ENCODE results near the gene RFTN1. TPM values are rescaled to one million over a fixed set of nuclear protein-coding genes. Genes with fewer than 3 reads are reported as not detected.

The RFTN1 gene
- polyA plus RNA-seq, 2 donors: 2.1 to 3.7 TPM

DNA sequence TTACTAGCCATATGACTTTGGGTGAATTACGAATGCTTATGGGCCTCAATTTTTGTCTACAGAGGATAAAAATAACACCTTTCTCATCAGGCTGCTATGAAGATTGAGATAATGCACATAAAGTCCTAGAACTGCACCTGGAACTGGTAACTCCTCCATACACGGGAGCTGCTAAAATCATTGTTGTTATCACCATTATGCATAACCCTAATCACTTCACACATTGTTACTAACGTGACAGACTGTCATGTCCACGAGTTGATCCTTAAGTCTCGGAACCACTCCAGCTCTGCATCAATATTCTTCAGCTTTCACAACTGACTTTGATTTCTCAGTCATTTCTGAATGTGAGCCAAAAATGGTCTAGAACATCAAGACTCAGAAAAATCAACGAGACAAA, 64.1 kb downstream of the RFTN1 start:
- Histone ChIP-seq H3K36me3 (ENCODE audit: control insufficient read depth in 2 of 2, insufficient read depth in 2 of 2, low read length in 1 of 2) (no peaks in the 10 kb centered on the region), H3K27ac (ENCODE audit: low read depth in 2 of 2, low read length in 1 of 2) (no peak overlapping the region), H3K4me1 (ENCODE audit: control insufficient read depth in 2 of 2, insufficient read depth in 2 of 2, low read length in 1 of 2) (peaks cover 0 to 3% of the 10 kb centered on the region in 2 donors), H3K27me3 (ENCODE audit: control insufficient read depth in 1 of 2, insufficient read depth in 2 of 2, low read length in 2 of 2) (no peaks in the 10 kb centered on the region), H3K4me3 (ENCODE audit: low read depth in 1 of 2, low read length in 2 of 2) (no peak overlapping the region), H3K9me3 (ENCODE audit: control insufficient read depth in 2 of 2, insufficient read depth in 1 of 2, low read depth in 1 of 2, low read length in 1 of 2) (no peaks in the 10 kb centered on the region)
- WGBS, 2 donors: 77 to 82% methylated on average over 6 of the region's 6 CpGs

DNA sequence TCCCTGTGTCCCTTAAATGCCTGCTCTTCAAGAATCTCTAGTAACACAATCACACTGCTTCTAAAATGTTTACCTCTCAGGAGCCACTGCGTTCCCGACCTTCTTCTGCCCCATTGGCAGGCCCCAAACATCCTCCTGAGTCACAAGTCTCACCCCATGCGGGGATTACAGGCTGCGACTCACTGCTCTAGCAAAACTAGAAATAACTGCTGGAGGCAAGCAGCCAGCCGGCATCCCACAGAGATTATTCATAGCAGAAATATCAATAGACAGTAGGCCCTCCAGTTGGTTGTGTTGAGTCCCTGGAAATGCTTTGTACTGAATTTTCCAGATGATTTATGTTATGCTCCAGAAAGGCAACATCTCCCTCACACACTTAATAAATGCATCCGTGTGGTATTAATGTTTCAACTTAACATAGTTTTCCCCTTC, 64.8 kb downstream of the RFTN1 start:
- 16 to 39% methylated on average over 6 of the region's 6 CpGs for WGBS, 2 donors
- no peaks in the 10 kb centered on the region for H3K9me3 ChIP-seq (ENCODE audit: control insufficient read depth in 2 of 2, insufficient read depth in 1 of 2, low read depth in 1 of 2, low read length in 1 of 2)
- H3K27ac ChIP-seq (ENCODE audit: low read depth in 2 of 2, low read length in 1 of 2): peak overlapping the region in 1 of 2 donors; percentile 6
- peaks cover 0 to 3% of the 10 kb centered on the region in 2 donors for H3K4me1 ChIP-seq (ENCODE audit: control insufficient read depth in 2 of 2, insufficient read depth in 2 of 2, low read length in 1 of 2)
- no peaks in the 10 kb centered on the region for H3K36me3 ChIP-seq (ENCODE audit: control insufficient read depth in 2 of 2, insufficient read depth in 2 of 2, low read length in 1 of 2)
- H3K4me3 ChIP-seq (ENCODE audit: low read depth in 1 of 2, low read length in 2 of 2): no peak overlapping the region
- no peaks in the 10 kb centered on the region for H3K27me3 ChIP-seq (ENCODE audit: control insufficient read depth in 1 of 2, insufficient read depth in 2 of 2, low read length in 2 of 2)

DNA sequence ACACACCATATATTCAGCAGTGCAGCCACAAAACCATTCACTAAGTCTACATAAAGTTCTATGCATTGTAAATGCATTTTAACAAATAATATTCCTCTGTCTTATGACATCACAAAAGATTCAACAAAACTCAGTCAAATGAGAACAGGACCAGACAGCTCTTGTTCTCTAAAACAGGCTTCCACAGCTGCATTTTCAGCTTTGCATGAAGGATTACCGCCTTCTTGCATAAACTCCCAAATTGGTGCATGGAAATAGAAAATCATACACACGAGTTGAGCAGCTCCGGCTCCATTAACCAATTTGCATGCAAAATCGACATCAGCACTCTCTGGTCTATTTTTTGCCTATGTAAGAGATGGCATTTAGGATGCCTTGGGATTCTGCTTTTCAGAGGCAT, 66.4 kb downstream of the RFTN1 start:
- Histone ChIP-seq H3K4me1 (ENCODE audit: control insufficient read depth in 2 of 2, insufficient read depth in 2 of 2, low read length in 1 of 2) (peaks cover 0 to 3% of the 10 kb centered on the region in 2 donors), H3K36me3 (ENCODE audit: control insufficient read depth in 2 of 2, insufficient read depth in 2 of 2, low read length in 1 of 2) (no peaks in the 10 kb centered on the region), H3K4me3 (ENCODE audit: low read depth in 1 of 2, low read length in 2 of 2) (no peak overlapping the region), H3K27me3 (ENCODE audit: control insufficient read depth in 1 of 2, insufficient read depth in 2 of 2, low read length in 2 of 2) (no peaks in the 10 kb centered on the region), H3K27ac (ENCODE audit: low read depth in 2 of 2, low read length in 1 of 2) (no peak overlapping the region), H3K9me3 (ENCODE audit: control insufficient read depth in 2 of 2, insufficient read depth in 1 of 2, low read depth in 1 of 2, low read length in 1 of 2) (no peaks in the 10 kb centered on the region)
- 80 to 86% methylated on average over 4 of the region's 4 CpGs for WGBS, 2 donors

- no peaks in the 10 kb centered on the region for H3K9me3 ChIP-seq (ENCODE audit: control insufficient read depth in 2 of 2, insufficient read depth in 1 of 2, low read depth in 1 of 2, low read length in 1 of 2)
- H3K27me3 ChIP-seq (ENCODE audit: control insufficient read depth in 1 of 2, insufficient read depth in 2 of 2, low read length in 2 of 2): no peaks in the 10 kb centered on the region
- no peak overlapping the region for H3K4me3 ChIP-seq (ENCODE audit: low read depth in 1 of 2, low read length in 2 of 2)
- H3K36me3 ChIP-seq (ENCODE audit: control insufficient read depth in 2 of 2, insufficient read depth in 2 of 2, low read length in 1 of 2): no peaks in the 10 kb centered on the region
- H3K27ac ChIP-seq (ENCODE audit: low read depth in 2 of 2, low read length in 1 of 2): no peak overlapping the region
- WGBS, 2 donors: 90 to 95% methylated on average over 6 of the region's 6 CpGs
- H3K4me1 ChIP-seq (ENCODE audit: control insufficient read depth in 2 of 2, insufficient read depth in 2 of 2, low read length in 1 of 2): peaks cover 0 to 3% of the 10 kb centered on the region in 2 donors
Measured at GRCh38 chr3:16444344-16444743, 69.2 kb downstream of the RFTN1 start.

DNA sequence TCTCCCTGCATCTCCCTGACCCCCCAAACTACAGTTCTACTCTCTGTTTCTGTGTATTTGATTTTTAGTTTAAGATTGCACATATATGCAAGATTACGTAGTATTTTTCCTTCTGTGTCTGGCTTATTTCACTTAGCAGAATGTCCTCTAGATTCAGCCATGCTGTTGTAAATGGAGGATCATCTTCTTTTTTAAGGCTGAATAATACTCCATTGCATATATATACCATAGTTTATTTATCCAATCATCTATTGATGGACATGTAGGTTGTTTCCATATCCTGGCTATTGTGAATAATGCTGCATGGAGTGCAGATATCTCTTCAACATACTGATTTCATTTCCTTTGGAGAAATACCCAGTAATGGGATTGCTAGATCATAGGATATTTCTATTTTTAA, 70.8 kb downstream of the RFTN1 start:
- Histone ChIP-seq H3K4me1 (ENCODE audit: control insufficient read depth in 2 of 2, insufficient read depth in 2 of 2, low read length in 1 of 2) (peaks cover 0 to 3% of the 10 kb centered on the region in 2 donors), H3K36me3 (ENCODE audit: control insufficient read depth in 2 of 2, insufficient read depth in 2 of 2, low read length in 1 of 2) (no peaks in the 10 kb centered on the region), H3K4me3 (ENCODE audit: low read depth in 1 of 2, low read length in 2 of 2) (no peak overlapping the region), H3K27me3 (ENCODE audit: control insufficient read depth in 1 of 2, insufficient read depth in 2 of 2, low read length in 2 of 2) (no peaks in the 10 kb centered on the region), H3K27ac (ENCODE audit: low read depth in 2 of 2, low read length in 1 of 2) (no peak overlapping the region), H3K9me3 (ENCODE audit: control insufficient read depth in 2 of 2, insufficient read depth in 1 of 2, low read depth in 1 of 2, low read length in 1 of 2) (no peaks in the 10 kb centered on the region)
- WGBS, 2 donors: 94 to 97% methylated on average over 1 of the region's 1 CpG

- no peaks in the 10 kb centered on the region for H3K9me3 ChIP-seq (ENCODE audit: control insufficient read depth in 2 of 2, insufficient read depth in 1 of 2, low read depth in 1 of 2, low read length in 1 of 2)
- peaks cover 0 to 3% of the 10 kb centered on the region in 2 donors for H3K4me1 ChIP-seq (ENCODE audit: control insufficient read depth in 2 of 2, insufficient read depth in 2 of 2, low read length in 1 of 2)
- H3K4me3 ChIP-seq (ENCODE audit: low read depth in 1 of 2, low read length in 2 of 2): no peak overlapping the region
- no peaks in the 10 kb centered on the region for H3K27me3 ChIP-seq (ENCODE audit: control insufficient read depth in 1 of 2, insufficient read depth in 2 of 2, low read length in 2 of 2)
- WGBS, 2 donors: 38 to 42% methylated on average over 5 of the region's 5 CpGs
- peak overlapping the region in 1 of 2 donors; percentile 13 for H3K27ac ChIP-seq (ENCODE audit: low read depth in 2 of 2, low read length in 1 of 2)
- H3K36me3 ChIP-seq (ENCODE audit: control insufficient read depth in 2 of 2, insufficient read depth in 2 of 2, low read length in 1 of 2): no peaks in the 10 kb centered on the region
Measured at GRCh38 chr3:16441371-16441875, 72.1 kb downstream of the RFTN1 start.

GRCh38 chr3:16439848-16440708, 73.4 kb downstream of the RFTN1 start:
- Histone ChIP-seq H3K4me3 (ENCODE audit: low read depth in 1 of 2, low read length in 2 of 2) (no peak overlapping the region), H3K27ac (ENCODE audit: low read depth in 2 of 2, low read length in 1 of 2) (peak overlapping the region in 1 of 2 donors; percentile 56), H3K36me3 (ENCODE audit: control insufficient read depth in 2 of 2, insufficient read depth in 2 of 2, low read length in 1 of 2) (no peaks in the 10 kb centered on the region), H3K9me3 (ENCODE audit: control insufficient read depth in 2 of 2, insufficient read depth in 1 of 2, low read depth in 1 of 2, low read length in 1 of 2) (no peaks in the 10 kb centered on the region), H3K27me3 (ENCODE audit: control insufficient read depth in 1 of 2, insufficient read depth in 2 of 2, low read length in 2 of 2) (no peaks in the 10 kb centered on the region), H3K4me1 (ENCODE audit: control insufficient read depth in 2 of 2, insufficient read depth in 2 of 2, low read length in 1 of 2) (peaks cover 0 to 3% of the 10 kb centered on the region in 2 donors)
- 77 to 87% methylated on average over 13 of the region's 13 CpGs for whole genome bisulfite sequencing, 2 donors

- 77 to 82% methylated on average over 4 of the region's 4 CpGs for WGBS, 2 donors
- no peaks in the 10 kb centered on the region for H3K9me3 ChIP-seq (ENCODE audit: control insufficient read depth in 2 of 2, insufficient read depth in 1 of 2, low read depth in 1 of 2, low read length in 1 of 2)
- peak overlapping the region in 1 of 2 donors; percentile 56 for H3K27ac ChIP-seq (ENCODE audit: low read depth in 2 of 2, low read length in 1 of 2)
- no peaks in the 10 kb centered on the region for H3K36me3 ChIP-seq (ENCODE audit: control insufficient read depth in 2 of 2, insufficient read depth in 2 of 2, low read length in 1 of 2)
- no peaks in the 10 kb centered on the region for H3K27me3 ChIP-seq (ENCODE audit: control insufficient read depth in 1 of 2, insufficient read depth in 2 of 2, low read length in 2 of 2)
- H3K4me1 ChIP-seq (ENCODE audit: control insufficient read depth in 2 of 2, insufficient read depth in 2 of 2, low read length in 1 of 2): peaks cover 0 to 3% of the 10 kb centered on the region in 2 donors
- no peak overlapping the region for H3K4me3 ChIP-seq (ENCODE audit: low read depth in 1 of 2, low read length in 2 of 2)
Measured at GRCh38 chr3:16439163-16439847, 74.2 kb downstream of the RFTN1 start.

- Histone ChIP-seq H3K27ac (ENCODE audit: low read depth in 2 of 2, low read length in 1 of 2) (no peak overlapping the region), H3K4me3 (ENCODE audit: low read depth in 1 of 2, low read length in 2 of 2) (no peak overlapping the region), H3K36me3 (ENCODE audit: control insufficient read depth in 2 of 2, insufficient read depth in 2 of 2, low read length in 1 of 2) (no peaks in the 10 kb centered on the region), H3K27me3 (ENCODE audit: control insufficient read depth in 1 of 2, insufficient read depth in 2 of 2, low read length in 2 of 2) (no peaks in the 10 kb centered on the region), H3K4me1 (ENCODE audit: control insufficient read depth in 2 of 2, insufficient read depth in 2 of 2, low read length in 1 of 2) (peaks cover 0 to 3% of the 10 kb centered on the region in 2 donors), H3K9me3 (ENCODE audit: control insufficient read depth in 2 of 2, insufficient read depth in 1 of 2, low read depth in 1 of 2, low read length in 1 of 2) (no peaks in the 10 kb centered on the region)
- 76 to 79% methylated on average over 5 of the region's 5 CpGs for WGBS, 2 donors
Measured at GRCh38 chr3:16437640-16438039, 75.9 kb downstream of the RFTN1 start.
